ENCODE results near the gene SDC4. TPM values are rescaled to one million over a fixed set of nuclear protein-coding genes. Genes with fewer than 3 reads are reported as not detected.

SDC4 gene
- total RNA-seq, 1 donor = 17.1 TPM

GRCh38 chr20:45323731-45324130 lies 24.5 kb downstream of the SDC4 start:
- no peak overlapping the region for H3K4me3 ChIP-seq (ENCODE audit: low read length)
- H3K9me3 ChIP-seq (ENCODE audit: low read depth, low read length) = no peaks in the 10 kb centered on the region
- peaks cover 26% of the 10 kb centered on the region for H3K4me1 ChIP-seq (ENCODE audit: insufficient read depth, low read length)
- no peaks in the 10 kb centered on the region for H3K27me3 ChIP-seq (ENCODE audit: insufficient read depth, low read length)

DNA sequence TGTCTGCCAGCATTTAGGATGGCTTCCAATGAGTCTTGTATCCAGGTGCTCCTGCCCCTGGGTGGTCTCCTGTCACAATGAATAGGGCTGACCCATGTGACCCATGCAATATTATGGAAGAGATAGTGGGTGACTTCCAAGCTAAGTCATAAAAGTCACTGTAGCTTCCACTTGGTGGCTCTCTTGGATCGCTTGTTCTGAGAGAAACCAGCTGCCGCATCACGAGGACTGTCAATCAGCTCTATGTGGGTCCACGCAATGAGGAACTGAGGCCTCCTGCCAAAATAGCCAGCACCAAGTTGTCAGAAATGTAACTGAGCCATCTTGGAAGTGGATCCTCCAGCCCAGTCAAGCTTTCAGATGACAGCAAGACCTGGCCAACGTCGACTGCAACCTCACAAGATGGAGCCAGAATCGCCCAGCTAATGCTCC lies 25.3 kb downstream of the SDC4 start:
- Histone ChIP-seq H3K4me3 (ENCODE audit: low read length) (no peak overlapping the region), H3K27me3 (ENCODE audit: insufficient read depth, low read length) (no peaks in the 10 kb centered on the region), H3K9me3 (ENCODE audit: low read depth, low read length) (no peaks in the 10 kb centered on the region), H3K4me1 (ENCODE audit: insufficient read depth, low read length) (peaks cover 28% of the 10 kb centered on the region)

DNA sequence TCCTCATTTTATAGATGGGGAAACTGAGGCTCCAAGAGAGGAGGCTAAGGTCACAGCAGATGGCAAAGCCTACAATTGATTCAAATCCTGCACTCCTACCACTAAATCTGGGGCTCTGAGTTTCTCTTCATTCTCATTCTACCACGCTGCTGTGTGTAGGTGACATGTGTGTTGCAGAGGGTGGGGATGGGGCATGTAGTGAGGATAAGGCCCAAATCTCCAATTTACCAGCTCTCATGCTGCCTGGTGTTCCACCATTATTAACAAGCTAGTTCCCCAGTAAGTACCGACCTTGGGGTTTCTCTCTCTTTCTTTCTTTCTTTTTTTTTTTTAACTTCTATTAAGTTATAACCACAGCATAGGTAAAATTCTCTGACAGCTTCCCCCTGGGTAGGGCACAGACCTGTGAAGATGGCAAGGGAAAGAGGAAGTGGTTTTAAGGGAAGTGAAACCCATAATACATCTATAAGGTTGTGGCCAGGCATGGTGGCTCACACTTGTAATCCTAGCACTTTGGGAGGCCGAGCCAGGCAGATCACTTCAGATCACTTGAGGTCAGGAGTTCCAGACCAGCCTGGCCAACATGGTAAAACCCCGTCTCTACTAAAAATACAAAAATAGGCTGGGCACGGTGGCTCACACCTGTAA lies 27.2 kb downstream of the SDC4 start:
- H3K4me1 ChIP-seq (ENCODE audit: insufficient read depth, low read length) = peaks cover 28% of the 10 kb centered on the region
- peaks cover 5% of the 10 kb centered on the region for H3K27me3 ChIP-seq (ENCODE audit: insufficient read depth, low read length)
- no peak overlapping the region for H3K4me3 ChIP-seq (ENCODE audit: low read length)
- H3K9me3 ChIP-seq (ENCODE audit: low read depth, low read length) = no peaks in the 10 kb centered on the region

- Histone ChIP-seq H3K9me3 (ENCODE audit: low read depth, low read length) (no peaks in the 10 kb centered on the region), H3K4me1 (ENCODE audit: insufficient read depth, low read length) (peaks cover 28% of the 10 kb centered on the region), H3K27me3 (ENCODE audit: insufficient read depth, low read length) (peaks cover 13% of the 10 kb centered on the region), H3K4me3 (ENCODE audit: low read length) (no peak overlapping the region)
Measured at GRCh38 chr20:45318948-45319347, 29.3 kb downstream of the SDC4 start.

- H3K4me3 ChIP-seq (ENCODE audit: low read length) = no peak overlapping the region
- H3K9me3 ChIP-seq (ENCODE audit: low read depth, low read length) = no peaks in the 10 kb centered on the region
- peaks cover 15% of the 10 kb centered on the region for H3K27me3 ChIP-seq (ENCODE audit: insufficient read depth, low read length)
- peaks cover 28% of the 10 kb centered on the region for H3K4me1 ChIP-seq (ENCODE audit: insufficient read depth, low read length)
Measured at GRCh38 chr20:45318386-45318939, 29.8 kb downstream of the SDC4 start.

DNA sequence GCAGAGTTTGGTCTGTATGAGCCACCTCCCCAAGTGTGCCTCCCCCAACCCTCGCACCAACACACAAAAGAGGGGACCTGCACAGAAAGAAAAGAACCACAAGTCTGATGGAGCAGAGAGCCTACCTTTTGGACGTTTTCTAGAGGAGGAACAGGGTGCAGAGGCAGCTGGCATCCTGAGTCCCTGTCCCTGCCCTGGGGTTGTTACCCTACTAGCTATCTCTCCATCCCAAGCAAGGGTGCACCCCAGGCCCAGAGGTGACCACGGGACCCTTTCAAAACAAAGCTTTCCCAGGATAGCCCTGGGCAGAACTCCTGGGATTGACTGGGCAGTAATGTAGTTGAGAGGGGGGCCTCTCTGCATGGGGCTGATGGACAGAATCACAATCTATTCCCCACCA lies 30.4 kb downstream of the SDC4 start:
- no peaks in the 10 kb centered on the region for H3K9me3 ChIP-seq (ENCODE audit: low read depth, low read length)
- peaks cover 15% of the 10 kb centered on the region for H3K27me3 ChIP-seq (ENCODE audit: insufficient read depth, low read length)
- H3K4me1 ChIP-seq (ENCODE audit: insufficient read depth, low read length) = peaks cover 28% of the 10 kb centered on the region
- no peak overlapping the region for H3K4me3 ChIP-seq (ENCODE audit: low read length)

- Histone ChIP-seq H3K9me3 (ENCODE audit: low read depth, low read length) (no peaks in the 10 kb centered on the region), H3K4me1 (ENCODE audit: insufficient read depth, low read length) (peaks cover 27% of the 10 kb centered on the region), H3K4me3 (ENCODE audit: low read length) (no peak overlapping the region), H3K27me3 (ENCODE audit: insufficient read depth, low read length) (peaks cover 15% of the 10 kb centered on the region)
Measured at GRCh38 chr20:45316150-45317080, 31.8 kb downstream of the SDC4 start.

GRCh38 chr20:45315672-45316071 lies 32.6 kb downstream of the SDC4 start:
- peaks cover 20% of the 10 kb centered on the region for H3K4me1 ChIP-seq (ENCODE audit: insufficient read depth, low read length)
- no peak overlapping the region for H3K4me3 ChIP-seq (ENCODE audit: low read length)
- H3K9me3 ChIP-seq (ENCODE audit: low read depth, low read length) = no peaks in the 10 kb centered on the region
- peaks cover 15% of the 10 kb centered on the region for H3K27me3 ChIP-seq (ENCODE audit: insufficient read depth, low read length)

DNA sequence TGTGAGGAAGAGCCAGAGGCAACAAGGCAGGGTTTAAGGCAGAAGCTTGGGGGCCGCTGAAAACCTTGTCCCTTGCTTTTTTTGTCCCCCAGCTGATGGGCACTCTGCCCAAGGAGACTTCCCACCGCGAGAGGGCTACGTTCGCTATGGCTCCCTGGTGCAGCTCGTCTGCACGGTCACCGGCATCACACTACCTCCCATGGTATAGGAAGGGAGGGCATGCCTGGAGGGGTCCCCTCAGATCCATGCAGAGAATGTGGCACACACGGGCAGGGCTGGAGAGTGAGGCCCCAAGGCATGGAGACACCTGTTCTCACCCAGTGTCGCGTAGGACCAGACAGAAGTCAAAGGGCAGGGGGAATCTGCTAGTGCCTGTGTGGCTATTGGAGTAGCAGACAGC lies 34.3 kb downstream of the SDC4 start:
- Histone ChIP-seq H3K4me3 (ENCODE audit: low read length) (no peak overlapping the region), H3K4me1 (ENCODE audit: insufficient read depth, low read length) (peaks cover 4% of the 10 kb centered on the region), H3K9me3 (ENCODE audit: low read depth, low read length) (no peaks in the 10 kb centered on the region), H3K27me3 (ENCODE audit: insufficient read depth, low read length) (peaks cover 15% of the 10 kb centered on the region)

DNA sequence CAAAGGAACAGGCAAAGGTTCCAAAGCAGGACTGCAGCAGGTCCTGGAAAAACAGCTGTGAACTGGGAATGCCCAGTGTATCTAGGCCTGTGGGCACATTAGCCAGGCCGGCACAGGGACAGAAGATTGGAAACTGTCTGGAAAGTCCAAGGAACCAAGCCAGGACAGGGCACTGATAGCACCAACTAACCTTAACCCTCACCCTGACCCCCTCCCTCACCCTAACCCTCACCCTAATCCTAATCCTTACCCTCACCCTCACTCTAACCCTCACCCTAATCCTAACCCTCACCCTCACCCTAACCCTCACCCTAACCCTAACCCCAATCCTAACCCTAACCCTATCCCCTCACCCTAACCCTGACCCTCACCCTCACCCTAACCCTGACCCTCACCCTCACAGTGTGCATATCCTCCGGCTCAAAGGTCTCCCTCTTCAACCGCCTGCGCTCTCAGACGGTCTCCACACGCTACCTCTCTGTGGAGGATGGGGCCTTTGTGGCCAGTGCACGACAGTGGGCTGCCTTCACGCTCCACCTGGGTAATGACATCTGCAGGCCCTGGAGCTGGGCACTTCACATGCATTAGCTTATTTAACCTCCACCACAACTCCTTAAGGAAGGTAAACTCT lies 35.0 kb downstream of the SDC4 start:
- Histone ChIP-seq H3K27me3 (ENCODE audit: insufficient read depth, low read length) (peaks cover 15% of the 10 kb centered on the region), H3K4me1 (ENCODE audit: insufficient read depth, low read length) (no peaks in the 10 kb centered on the region), H3K4me3 (ENCODE audit: low read length) (no peak overlapping the region)

GRCh38 chr20:45312241-45312640 lies 36.0 kb downstream of the SDC4 start:
- H3K27me3 ChIP-seq (ENCODE audit: insufficient read depth, low read length) = peaks cover 15% of the 10 kb centered on the region
- no peaks in the 10 kb centered on the region for H3K4me1 ChIP-seq (ENCODE audit: insufficient read depth, low read length)
- H3K9me3 ChIP-seq (ENCODE audit: low read depth, low read length) = no peaks in the 10 kb centered on the region
- no peak overlapping the region for H3K4me3 ChIP-seq (ENCODE audit: low read length)

More for the DNA sequence above, 35.0 kb downstream of the SDC4 start:
- H3K9me3 ChIP-seq (ENCODE audit: low read depth, low read length) = no peaks in the 10 kb centered on the region

DNA sequence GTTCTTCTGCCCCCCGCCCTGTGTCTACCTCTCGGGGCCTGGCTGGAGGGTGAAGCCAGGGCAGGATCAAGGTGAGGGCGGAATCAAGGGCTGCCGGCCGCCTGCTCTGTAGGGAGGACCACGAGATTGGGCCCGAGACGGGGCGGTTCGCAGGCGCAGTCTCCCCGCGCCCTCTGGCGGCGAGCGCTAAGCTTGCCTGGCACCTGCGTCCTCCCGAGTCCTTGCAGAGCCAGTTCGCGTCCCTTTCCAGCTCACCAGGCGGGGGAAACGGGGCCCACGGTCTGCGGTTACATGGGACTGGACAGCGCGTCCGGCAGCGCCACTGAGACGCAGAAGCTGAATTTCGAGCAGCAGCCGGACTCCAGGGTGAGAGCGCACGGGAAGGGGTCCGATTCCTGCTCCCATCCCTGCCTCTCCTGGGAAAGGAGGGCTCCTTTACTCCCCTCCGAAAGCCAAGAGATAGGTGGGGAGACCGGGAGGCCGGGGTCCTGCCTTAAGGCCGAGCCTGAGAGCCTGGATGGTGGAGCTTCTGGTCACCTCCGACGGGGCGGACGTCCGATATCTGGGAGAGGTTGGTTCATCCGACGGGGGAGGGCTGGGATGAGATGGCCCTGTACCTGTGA lies 36.5 kb downstream of the SDC4 start:
- H3K4me1 ChIP-seq (ENCODE audit: insufficient read depth, low read length) = no peaks in the 10 kb centered on the region
- H3K4me3 ChIP-seq (ENCODE audit: low read length) = no peak overlapping the region
- H3K9me3 ChIP-seq (ENCODE audit: low read depth, low read length) = no peaks in the 10 kb centered on the region
- H3K27me3 ChIP-seq (ENCODE audit: insufficient read depth, low read length) = peaks cover 13% of the 10 kb centered on the region

GRCh38 chr20:45309075-45309474 lies 39.1 kb downstream of the SDC4 start:
- H3K4me3 ChIP-seq (ENCODE audit: low read length) = no peak overlapping the region
- H3K4me1 ChIP-seq (ENCODE audit: insufficient read depth, low read length) = no peaks in the 10 kb centered on the region
- H3K27me3 ChIP-seq (ENCODE audit: insufficient read depth, low read length) = peaks cover 8% of the 10 kb centered on the region
- no peaks in the 10 kb centered on the region for H3K9me3 ChIP-seq (ENCODE audit: low read depth, low read length)

DNA sequence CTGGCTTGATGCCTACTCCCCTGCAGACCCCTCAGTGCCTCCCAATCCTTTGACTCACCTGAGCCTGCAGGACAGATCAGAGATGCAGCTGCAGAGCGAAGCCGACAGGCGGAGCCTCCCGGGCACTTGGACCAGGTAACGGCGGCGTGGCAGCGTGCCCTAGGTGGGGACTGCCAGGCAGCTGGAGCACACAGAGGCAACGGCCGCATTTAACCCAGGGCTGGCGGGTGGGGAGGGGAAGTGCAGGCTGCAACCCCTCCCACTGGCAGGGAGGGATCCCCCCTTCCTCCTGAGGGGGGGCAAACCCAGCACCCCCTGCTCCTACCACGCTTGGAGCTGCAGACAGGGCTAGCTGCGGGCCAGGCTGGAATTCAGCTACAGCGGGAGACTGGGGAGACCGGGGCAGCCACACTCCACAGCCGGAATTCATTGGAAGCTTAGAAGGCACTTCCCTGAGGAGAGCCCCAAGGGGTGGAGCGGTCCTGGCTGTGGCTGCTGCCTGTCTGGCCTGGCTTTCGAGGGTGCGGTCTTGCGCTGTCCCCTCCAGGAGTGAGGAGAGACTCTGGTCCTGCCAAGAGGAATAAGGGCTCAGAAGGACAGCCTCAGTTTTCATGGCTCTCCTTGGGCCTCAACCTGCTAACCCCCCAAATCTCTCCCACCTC lies 40.0 kb downstream of the SDC4 start, which contains the start of gene MATN4:
TSS of gene MATN4 (minus strand) at position 183 of the 662 bp plus-strand sequence. CDS start 2,717 bp downstream, outside the sequence.
- Histone ChIP-seq H3K4me1 (ENCODE audit: insufficient read depth, low read length) (no peaks in the 10 kb centered on the region), H3K9me3 (ENCODE audit: low read depth, low read length) (no peaks in the 10 kb centered on the region), H3K27me3 (ENCODE audit: insufficient read depth, low read length) (peaks cover 5% of the 10 kb centered on the region)

More for the DNA sequence above, 40.0 kb downstream of the SDC4 start, which contains the start of gene MATN4:
- H3K4me3 ChIP-seq (ENCODE audit: low read length) = no peak within 1 kb of the TSS
